NCI-H748 treated with DMSO at 0.1 percent for 48 hours (cell line): ENCODE data around the gene MBOAT1.

Experiments
- DNase-seq: peaks from one replicate; lab custom pipeline; 2025; lab: John Stamatoyannopoulos, UW

MBOAT1 gene

DNA sequence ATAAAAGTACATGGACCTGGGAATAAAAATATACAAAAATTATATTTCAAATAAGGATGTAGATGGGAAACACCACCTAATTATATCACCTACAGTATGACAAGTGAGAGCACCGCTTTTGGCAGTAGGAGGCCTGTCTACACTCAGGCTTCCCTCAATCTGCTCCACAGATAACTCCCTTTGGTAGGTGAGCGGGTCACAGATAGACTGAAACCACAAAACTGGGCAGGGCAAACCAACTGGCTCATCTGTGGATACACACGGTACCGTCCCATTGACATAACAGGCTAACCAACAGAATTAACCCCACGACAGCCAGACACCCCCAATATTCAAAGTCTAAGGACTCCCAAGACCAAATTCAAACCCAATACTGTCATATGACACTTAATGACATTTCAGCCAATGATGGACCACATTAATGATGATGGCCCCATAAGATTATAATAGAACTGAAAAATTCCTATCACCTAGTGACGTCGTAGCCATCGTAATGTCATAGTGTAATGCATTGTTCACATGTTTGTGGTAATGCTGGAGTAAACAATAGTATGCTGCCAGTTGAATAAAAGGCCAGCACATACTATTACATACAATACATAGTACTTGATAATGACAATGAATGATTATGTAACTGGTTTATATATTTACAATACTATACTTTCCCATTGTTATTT lies 109.7 kb downstream of the MBOAT1 start:
- no peak for DNase-seq

DNA sequence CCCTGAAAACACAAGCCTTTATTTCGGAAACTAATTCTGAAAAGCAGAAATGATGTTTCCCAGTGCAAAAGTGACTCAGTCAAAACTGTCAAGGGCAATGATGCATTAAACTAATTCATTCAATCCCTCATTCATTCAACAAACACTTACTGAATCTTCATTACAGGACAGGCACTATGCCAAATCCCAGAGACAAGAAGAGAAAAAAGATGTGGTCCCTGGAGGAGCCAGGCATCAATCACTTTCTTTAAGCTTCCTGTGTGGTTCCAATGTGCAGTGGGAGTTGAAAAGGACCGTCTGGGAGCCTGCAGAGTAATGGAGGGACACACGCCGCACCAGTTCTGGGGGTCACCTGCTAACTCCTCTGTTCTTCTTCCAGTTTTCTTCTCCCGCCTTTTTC lies 113.1 kb downstream of the MBOAT1 start:
- no peak for DNase-seq

DNA sequence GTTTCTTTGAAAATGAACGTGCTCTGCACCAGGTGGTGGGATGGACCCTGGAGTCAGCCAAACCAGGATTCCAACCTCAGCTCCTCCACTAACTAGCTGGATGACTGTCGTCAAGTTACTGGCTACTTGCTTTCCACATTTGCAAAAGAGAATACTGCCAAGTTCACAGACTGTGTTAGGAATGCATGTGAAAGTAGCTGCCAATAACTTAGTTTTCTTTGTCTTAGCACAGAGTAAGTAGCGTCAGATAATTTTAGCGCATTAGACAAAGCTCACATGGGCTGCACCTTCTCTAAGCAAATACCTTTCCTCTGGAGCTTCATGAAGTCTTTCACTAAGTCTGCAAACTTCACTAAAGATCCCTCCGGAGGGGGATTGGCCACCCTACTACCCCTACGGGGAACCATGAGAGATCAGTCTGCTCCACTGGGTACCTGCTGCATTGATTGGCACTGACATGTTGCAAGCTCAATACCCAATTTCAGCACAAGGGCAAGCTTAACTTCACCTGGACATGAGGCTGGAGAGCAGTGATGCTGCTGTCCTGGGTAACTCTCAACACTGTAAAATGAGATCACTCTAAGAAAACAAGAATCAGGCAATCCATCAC lies 113.9 kb downstream of the MBOAT1 start:
- DNase-seq, result no peak

DNA sequence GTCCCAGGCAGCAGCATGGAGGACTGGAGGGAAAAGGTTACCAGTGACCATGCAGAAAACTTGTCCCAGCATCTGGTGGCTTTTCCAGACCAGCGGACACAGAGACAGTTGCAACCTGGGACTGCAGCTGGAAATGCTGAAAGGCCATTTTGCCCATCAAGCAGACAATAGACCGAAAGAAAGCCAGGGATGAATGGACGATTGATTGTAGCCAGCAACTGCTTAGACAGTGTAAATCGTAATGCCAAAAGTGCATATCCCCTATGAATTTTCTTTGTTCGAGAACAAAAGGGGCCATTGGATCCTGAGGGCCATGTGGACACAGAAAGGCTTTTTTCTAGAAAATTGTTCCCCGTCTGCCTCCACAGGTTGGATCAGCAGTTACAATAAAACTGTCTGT lies 115.7 kb downstream of the MBOAT1 start:
- DNase-seq, result no peak

DNA sequence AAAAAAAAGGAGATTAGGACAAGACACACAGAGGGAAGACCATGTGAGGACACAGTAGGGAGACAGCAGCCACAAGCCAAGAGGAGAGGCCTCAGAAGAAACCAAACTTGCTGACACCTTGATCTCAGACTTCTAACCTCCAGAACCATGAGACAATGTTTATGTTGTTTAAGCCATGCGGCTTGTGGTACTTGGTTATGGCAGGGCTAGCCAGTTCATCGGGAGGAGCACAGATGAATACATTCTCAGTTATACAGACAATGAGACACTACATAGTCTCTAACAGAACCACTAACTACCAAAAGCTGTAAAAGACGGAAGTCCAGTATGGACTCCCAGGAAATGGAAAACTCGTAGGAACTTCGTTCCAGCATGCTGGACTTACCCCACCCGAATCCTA lies 116.8 kb downstream of the MBOAT1 start:
- DNase-seq, result no peak

DNA sequence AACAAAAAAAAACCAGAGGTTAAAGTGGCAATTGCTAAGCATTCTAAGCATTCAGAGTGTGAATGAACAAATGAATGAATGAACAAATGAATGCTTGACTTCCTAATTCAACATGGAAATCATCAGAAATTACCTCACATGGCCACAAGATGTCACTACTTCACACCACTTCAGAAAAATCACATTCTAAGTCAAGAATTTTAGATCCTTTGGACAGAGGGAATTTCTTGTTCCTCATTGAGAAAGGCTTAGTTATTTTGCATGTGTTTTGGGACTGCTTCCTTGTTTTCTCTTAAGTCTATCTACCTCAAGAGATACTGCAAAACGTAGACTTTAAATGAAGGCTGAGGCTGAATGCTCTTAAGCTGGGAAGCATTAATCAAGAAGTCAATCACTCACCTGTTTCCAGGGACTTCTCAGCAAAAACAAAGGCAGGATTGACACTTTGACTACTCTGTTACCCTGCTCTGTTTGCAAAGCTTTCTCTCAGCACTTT lies 120.2 kb downstream of the MBOAT1 start:
- peak; percentile 88 for DNase-seq

DNA sequence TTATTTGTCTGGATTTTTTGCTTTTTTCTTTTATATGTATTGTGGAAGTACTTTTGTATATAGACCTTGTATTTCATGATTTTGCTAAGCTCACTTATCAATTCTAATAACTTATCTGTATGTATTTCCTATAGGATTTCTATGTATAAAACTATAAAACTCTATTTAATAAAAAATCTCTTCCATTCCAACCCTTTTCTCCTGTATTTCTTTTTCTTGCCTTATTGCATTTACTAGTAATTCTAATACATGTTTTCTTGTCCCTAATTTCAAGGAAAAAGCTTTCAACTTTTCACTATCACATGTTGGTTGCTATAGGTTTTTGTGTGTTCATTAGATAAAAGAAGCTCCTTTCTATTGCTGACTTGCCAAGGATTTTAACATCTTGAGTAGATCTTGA lies 125.3 kb downstream of the MBOAT1 start:
- no peak for DNase-seq

DNA sequence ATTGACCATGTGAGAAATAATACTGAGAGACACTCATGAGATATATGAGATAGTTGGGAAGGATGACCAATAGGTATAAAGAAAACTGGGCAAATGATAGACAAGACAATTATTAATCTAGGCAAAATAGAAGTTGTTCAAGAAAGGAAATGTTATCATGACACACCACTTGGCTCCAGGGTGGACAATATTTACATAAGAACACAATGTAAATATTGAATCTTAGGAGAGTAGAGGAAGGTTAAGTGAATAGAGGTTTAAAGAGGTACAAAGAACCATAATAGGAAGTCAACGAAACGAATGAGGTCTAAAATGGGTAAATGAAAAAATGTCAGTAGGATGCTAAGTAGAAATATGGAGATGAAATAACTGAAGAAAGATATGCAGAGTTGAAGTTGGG lies 126.5 kb downstream of the MBOAT1 start:
- DNase-seq, result no peak

DNA sequence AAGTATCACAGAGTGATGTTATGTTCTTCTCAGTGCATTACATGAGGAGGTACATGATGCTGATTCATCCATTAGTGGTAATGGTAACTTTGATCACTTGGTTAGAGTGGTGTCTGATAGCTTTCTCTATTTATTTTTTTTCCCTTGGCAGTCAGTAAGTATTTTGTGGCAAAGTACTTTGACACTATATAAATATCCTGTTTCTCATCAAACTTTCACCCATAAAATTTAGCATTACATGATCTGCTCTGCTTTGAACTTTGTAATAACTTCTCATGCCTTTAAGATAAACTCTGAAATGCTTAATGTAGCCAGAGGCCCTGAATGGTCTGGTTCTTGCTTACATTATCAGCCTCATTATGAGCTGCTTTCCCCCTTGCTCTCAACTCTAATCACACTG lies 127.9 kb downstream of the MBOAT1 start:
- DNase-seq, result no peak

DNA sequence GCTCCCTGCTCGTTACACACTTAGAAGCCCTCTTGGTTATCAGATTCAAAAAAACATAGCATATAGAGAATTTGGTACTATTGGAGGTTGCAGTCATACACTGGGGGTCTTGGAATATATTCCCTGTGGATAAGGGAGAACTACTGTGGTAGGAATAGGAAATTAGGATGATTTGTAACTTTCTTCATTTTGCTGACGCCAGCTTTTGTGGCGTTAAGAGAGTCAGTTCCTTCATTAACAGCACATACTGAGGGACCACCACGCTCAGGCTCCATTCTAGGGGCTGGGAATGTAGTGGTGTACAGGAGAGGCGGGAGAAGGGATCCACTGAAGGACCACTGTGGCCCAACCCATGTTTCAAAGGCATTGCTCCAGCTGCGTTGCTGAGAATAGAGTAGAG lies 140.3 kb downstream of the MBOAT1 start:
- no peak for DNase-seq

DNA sequence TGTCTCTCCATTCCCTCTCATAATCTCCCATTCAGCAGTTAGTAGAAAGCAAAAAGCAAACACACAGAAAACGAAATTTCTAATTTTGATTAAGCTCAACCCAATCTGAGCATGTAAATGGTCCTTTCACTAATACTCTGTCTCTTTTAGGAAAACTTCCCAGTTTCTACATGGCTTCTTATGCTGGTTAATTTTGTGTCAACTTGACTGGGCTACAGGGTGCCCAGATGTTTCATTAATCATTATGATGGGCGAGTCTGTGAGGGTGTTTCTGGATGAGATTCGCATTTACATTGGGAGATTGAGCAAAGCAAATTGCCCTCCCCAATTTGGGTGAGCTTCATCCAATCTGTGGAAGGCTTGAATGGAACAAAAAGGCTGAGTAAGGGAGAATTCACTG lies 142.2 kb downstream of the MBOAT1 start:
- DNase-seq, result no peak

DNA sequence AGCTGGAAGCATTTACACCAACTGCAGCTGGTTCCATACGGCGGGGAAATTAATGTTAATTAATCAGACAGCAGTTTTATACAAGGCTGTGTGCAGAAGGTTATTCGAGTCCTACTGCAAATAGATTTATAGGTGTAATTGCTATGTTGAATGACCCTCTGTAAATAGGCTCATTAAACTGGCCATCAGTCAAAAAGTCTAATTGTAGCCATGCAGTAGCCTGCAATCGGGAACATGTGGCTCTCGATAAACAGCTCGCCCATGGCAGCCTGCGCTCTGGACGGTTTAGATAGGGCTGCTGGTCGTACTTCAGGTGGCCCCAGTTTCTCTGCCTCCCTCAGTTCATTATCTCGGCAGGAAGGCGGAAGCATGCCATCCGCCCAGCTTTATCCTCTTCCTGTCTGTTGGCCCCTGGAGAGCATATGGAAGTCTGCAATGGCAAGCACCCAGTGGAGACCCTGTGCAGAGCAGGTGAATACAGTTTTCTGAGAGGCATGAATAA lies 143.2 kb downstream of the MBOAT1 start:
- peak; percentile 98 for DNase-seq

DNA sequence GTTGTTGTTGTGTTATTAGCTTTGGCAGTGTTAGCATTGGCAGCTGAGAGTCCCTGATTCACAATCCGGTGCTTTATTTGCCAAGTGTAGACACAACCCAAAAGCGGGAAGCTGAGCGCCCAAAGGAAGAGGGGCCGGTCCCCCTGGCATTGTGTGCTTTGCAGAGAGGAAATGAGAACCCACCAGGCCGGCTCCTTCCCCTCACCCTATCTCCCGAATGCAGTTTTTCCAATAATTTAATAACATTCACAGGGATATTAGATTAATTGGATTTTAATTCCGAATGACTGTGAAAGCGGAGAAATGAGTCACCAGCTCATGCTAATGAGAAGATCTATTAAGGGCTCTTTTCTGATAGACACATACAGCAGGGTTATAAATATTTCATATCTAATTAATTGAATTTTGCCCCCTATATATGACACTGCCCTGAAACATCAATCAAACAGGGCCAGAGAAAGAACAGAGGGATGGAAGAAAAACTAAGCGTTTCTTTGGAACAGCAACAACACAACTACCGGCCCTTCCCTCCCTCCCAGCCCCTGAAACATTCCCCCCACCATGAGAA lies 143.8 kb downstream of the MBOAT1 start:
- peak; percentile 73 for DNase-seq

DNA sequence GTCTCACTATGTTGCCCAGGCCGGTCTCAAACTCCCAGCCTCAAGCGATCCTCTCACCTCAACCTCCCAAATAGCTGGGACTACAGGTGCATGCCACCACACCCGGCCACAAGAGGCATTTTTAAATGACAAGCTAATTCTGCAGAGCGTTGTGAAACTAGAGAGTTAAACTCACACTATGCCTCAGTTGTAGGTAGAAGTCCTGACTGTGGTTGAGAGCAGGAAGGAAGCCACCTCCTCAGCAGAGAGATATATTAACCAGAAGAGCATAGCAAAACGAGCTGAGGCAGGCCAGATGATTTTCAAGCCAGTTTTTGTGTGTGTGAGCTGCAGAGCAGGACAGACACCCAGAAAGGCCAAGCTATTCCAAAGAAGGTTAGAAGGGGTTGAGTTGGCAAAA lies 150.3 kb downstream of the MBOAT1 start:
- no peak for DNase-seq

DNA sequence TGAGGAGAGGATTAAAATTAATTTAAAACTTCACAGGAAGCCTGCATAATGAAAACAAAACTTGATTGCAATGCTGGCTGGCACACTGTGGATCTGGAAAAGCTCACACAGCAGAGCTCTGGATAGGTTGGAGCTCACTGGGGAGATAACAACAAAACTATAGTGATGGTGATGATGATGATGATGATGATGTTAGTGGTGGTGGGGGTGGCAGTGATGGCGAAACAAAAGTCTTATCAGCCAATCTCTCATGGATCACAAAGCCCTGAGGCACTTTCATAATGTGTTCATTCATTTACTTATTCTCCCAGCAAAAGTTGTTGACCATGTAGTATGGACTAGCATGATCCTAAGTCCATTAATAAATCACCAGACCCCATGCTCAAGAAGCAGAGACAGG lies 152.0 kb downstream of the MBOAT1 start:
- no peak for DNase-seq

DNA sequence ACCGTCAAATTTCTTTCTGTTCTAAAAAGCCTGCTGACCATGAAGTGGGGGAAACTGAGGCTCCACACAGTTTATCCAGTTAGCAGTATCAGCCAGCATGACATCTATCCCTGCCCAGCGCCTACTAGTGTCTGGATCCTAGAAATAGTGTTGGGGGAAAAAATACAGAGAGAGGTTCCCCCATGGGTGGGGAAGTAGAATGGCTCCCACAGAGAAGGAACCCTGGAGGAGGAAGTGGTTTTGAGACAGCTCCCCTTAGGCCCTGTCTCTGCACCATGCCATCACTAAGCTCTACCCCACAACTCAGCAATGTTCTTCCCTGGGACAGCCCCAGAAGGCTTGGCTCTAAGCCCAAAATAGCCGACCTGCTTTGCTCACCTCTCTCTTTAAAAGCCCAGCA lies 153.4 kb downstream of the MBOAT1 start:
- no peak for DNase-seq

DNA sequence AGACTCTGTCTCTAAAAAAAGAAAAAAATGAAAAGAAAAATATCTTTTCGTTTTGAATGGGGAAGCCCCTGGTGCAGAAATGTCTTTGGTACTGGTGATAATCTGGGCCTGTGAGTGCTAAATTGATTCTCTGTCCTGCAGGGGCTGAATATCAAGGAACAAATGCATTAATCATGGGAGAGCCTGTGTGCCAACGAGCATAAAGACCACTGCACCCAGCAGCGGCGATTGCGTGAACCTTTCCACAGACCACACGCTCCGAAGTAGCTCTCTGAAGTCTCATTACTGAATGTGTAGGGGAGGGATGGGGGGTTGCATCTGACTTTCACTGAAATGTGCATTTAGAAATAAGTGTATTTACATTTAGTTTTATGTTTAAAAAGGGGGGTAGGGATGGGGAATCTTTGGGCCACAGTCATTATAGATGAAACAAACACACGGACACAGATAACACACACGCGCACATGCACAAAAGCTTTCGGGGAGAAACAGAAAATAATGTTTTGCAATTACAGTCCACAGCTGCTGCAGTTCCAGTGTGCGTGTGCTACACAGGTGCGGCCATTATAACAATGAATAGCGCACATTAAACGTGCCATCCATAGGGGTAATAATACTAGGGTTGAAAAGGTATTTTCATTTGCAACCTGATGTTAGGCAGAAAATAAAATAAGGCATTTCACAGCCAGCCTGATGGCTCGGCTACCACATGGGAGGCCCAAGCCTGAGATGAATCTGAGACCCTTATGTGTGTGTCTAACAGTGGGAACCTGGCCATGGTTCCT lies 154.0 kb downstream of the MBOAT1 start:
- peak; percentile 94 for DNase-seq

DNA sequence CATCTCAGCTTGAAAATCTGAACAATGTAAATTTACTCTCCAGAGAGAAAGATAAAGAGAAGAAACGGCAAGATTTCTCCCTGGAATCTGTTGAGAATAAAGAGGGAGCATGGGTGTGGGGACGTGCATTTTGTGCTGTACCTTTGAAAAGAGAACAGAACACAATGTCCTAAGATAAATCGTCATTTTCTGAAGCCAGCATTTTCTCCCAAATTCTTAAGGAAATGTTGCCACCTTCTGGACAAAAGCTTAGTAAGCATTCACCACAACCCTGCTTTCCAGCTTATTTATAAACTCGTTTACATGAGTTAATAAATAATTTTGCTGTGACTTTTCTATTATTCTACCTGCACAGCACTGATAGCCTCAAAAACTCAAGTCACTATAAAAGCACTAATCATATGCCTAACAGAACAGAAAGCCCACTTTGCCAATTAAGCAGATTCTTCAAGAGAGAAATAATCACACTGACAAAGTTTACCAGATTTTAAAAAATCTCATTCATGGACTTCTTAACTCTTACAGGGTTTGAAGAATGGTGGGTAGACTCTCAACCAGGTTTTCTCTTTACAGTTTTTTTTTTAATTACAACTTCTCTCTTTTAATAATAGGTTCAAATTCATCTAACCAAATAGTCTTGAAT lies 155.8 kb downstream of the MBOAT1 start:
- peak; percentile 95 for DNase-seq

DNA sequence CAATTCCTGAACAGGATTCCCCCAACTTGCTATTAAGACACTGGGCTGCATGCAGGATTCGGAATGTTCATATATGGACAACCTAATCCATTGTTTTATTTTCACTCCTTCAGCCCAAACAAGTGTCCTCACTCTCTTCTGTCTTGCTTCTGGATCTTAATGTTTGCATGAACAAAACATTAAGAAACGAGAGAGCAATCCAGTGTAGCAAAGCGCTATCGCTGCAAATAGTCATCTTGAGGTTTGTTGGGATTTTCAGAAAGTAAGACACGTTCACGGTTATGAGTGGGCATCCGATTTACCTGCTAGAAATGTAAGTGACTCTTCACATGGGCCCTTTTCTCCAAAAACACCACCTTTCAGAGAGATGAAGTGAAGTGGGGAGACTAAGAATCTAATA lies 156.4 kb downstream of the MBOAT1 start:
- DNase-seq, result no peak
